ENCODE results near the gene FOXO1. TPM values are rescaled to one million over a fixed set of nuclear protein-coding genes. Genes with fewer than 3 reads are reported as not detected.

FOXO1 gene
- total and polyA plus RNA-seq, 9 of the 15 experiments (the other 6 are each of a cell fraction or from before 2014, with no cell fraction given), result 0.04 to 0.73 (median 0.20) TPM

GRCh38 chr13:40597735-40598365 is 68.6 kb downstream of the FOXO1 start (continued):
- TF ChIP-seq CHD4 (IDR thresholded peaks at IDR 0.05; ENCODE audit: insufficient read depth, insufficient replicate concordance, low read depth, low read length, poor library complexity, severe bottlenecking), result no peak
- TF ChIP-seq ZEB2 (IDR thresholded peaks at IDR 0.05), result no peak
- TF ChIP-seq LEF1 (IDR thresholded peaks at IDR 0.05), result no peak
- no peak for TF ChIP-seq ZNF398 (CRISPR knock-in tag; IDR thresholded peaks at IDR 0.05)
- no peak for TF ChIP-seq TEAD2 (tag; IDR thresholded peaks at IDR 0.05)
- no peak for TF ChIP-seq POLR3G (IDR thresholded peaks at IDR 0.05; ENCODE audit: extremely low read depth, insufficient read length, insufficient replicate concordance)
- no peak for TF ChIP-seq POLR2A (conservative IDR thresholded peaks at IDR 0.05)
- no peak for TF ChIP-seq ZNF655 (CRISPR knock-in tag; IDR thresholded peaks at IDR 0.05)
- no peak for TF ChIP-seq ZNF24 (IDR thresholded peaks at IDR 0.05)
